ENCODE measurements around the gene GRK4. TPM values are rescaled to one million over a fixed set of nuclear protein-coding genes. Genes with fewer than 3 reads are reported as not detected.
"Not testable (repeated sequence)": the region's sequence is repeated elsewhere in the genome, so short reads cannot be mapped to it uniquely, and the experiment has no call there.

Gene GRK4
- polyA plus RNA-seq, 1 donor: 11.2 TPM

DNA sequence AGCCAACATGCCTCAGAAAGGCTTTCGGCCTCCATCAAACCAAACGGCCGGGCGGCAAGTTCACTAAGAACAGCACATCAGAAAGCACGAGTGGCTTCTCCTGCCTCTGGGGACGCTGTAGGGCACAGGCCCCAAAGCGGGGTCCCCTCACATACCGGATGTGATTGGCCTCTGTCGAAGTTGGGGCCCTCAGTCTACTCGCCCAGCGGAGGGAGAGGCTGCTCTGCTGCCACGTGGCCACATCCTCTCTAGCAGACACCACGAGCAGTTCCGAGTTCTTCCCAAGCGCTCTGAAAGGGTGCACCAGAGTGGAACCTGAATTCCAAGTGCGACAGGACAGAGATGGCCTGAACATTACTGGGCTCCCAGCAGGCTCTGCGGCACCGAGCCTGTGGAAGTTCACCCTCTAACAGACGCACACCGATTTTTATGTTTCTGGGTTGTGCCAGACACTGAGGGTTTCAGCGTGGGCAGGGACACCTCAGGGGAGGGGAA lies 21.3 kb upstream of the GRK4 start:
- no peak for DNase-seq

DNA sequence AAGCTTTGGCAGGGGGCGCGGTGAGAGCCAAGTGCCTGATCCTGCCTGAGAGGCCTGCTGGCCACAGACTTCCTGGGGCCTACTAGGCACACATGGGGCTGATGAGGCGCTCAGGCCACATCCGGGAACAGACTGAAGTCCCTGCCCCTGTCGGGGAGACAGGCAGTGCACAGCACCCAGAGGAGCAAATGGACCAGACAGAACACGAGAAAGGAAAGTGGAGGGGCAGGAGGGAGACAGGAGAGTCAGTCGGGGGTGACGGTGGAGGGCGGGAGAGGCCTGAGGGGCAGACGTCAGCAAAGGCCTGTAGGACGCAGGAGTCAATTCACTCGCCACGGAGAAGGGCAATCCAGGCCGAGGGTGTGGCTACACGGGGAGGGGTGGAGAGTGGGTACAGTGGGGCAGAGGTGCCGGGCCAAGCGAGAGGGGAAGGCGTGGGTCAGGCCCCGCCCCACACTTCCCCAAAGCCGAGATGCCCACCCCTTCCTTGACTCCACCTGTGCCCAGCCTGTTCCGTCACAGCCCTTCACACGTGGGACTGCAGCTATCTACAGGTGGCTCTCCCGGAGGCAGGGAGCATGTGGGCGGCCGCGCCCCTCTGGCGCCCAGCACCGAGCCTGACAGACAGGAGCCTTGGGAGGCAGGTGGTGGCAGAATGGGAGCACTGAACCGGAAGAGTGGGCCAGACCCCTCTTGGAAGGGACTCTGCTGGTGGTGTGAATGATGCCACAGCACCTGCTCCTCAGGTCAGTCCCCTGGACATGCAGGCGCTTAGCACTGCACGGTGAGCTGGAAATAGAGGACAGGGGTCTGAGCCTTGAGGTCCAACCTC lies 20.6 kb upstream of the GRK4 start:
- no peak for DNase-seq

DNA sequence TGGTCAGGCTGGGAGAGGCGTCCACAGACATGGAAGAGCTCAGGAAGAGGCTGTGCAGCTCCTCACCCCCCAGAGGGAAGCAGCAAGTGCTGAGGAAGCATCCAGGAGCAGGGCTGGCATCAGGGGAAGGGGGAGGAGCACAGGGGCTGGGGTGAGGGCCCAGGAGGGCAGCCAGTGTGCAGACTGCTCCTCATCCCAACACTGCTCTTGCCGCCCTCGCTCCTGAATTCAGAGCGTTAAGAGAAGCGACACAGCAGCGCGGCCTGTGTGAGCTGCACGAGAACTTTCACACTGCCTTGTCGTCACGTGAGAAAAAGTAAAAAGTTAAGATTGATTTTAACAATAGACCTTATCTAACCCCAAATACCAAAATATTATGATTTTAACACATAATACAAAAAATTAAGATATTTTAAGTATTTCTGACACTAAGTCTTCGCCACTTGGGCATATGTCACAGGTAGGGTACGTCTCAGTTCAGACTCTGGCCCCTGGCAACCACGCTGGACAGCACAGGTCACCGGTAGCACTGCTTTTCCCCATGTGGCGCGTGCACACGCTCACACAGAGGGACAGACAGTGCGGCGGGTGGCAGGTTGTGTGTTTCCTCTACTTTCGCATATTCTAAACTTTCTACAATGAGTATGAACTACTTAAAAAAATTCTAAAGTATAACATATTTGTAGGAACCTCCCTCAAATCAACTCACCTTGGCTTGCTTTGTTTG lies 19.8 kb upstream of the GRK4 start:
- DNase-seq: no peak

DNA sequence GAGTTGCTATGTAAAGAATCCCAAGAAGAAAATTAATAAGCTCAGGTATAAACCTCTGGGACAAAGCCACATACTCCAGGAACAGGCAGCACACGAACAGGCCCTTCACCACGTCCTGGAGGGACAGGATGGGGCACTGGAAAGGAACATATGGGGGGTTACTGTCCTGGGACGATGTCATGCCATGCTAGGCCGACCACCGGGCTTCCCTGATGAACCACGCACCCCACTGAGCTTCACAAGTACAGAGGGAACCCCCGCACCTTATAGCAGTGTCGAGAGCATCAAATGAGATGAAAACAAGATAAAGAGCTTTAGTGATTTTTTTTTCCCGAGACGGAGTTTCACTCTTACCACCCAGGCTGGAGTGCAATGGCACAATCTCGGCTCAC lies 19.3 kb upstream of the GRK4 start:
- DNase-seq: no peak

DNA sequence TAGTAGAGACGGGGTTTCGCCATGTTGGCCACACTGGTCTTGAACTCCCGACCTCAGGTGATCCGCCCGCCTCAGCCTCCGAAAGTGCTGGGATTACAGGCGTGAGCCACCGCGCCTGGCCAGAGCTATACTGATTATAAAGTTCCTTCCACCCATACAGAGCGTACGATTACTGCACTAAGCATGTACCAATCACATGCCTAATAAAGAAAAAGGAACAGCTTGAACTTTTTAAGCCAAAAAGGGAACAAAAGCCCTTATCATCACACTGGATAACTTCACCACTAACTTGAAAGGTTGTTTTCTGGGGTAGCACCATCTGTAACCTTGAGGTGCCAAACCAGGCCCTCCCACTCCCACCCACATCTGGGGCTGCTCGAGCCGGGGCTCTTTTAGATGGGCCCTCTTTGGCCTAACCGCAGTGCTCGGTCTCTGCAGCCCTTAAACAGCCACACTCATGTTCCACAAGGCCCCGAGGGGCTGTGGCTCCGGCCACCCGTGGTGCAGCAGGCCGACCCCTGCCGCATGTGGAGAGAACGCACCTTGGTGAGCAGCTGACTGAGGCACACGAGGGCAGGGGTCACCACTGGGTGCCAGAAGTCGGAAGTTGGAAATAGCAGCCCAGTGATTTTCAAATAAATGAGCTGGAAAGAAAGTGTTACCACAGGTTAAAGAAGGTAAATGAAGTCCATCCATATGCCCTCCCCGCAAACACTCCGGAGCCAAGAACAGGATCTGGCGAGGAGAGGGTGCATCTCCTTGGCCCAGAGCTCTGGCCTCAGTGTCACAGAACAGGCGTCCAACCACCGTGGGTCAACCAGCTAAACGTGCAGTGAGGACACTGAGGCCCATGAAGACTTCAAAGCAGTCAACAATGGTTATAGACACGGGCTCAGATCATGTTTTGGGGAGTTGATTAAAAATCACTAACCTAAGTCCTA lies 18.5 kb upstream of the GRK4 start:
- DNase-seq: no peak

DNA sequence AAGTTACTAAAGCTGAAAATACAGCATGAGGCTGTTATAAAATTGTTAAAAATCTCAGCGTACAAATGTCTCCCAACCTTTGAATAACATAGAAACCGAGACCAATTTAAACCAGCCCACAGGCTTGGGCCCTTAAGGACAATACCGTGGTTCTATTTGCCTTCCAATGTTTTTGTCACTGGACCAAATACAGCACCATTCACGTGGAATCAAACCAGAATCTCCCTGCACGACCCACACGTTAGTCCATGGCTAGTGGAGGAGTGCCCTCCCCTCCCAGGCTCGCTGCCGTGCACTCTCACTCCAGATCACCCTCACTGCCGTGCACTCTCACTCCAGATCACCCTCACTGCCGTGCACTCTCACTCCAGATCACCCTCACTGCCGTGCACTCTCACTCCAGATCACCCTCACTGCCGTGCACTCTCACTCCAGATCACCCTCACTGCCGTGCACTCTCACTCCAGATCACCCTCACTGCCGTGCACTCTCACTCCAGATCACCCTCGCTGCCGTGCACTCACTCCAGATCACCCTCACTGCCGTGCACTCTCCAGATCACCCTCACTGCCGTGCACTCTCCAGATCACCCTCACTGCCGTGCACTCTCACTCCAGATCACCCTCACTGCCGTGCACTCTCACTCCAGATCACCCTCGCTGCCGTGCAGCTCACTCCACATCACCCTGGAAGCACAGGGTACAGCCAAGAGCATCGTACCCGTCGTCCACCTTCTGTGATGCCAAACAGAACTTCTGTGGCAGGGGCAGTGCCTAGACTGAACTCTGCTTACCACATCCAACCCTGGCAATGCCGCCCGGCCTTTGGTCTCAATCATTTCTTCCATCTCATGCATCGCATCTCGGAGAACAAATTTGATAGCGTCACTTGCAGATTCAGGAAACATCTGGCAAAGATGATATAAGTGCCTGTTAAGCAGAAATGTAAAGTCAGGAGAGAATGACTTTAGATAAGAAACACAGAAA lies 17.5 kb upstream of the GRK4 start:
- not testable (repeated sequence) for DNase-seq

DNA sequence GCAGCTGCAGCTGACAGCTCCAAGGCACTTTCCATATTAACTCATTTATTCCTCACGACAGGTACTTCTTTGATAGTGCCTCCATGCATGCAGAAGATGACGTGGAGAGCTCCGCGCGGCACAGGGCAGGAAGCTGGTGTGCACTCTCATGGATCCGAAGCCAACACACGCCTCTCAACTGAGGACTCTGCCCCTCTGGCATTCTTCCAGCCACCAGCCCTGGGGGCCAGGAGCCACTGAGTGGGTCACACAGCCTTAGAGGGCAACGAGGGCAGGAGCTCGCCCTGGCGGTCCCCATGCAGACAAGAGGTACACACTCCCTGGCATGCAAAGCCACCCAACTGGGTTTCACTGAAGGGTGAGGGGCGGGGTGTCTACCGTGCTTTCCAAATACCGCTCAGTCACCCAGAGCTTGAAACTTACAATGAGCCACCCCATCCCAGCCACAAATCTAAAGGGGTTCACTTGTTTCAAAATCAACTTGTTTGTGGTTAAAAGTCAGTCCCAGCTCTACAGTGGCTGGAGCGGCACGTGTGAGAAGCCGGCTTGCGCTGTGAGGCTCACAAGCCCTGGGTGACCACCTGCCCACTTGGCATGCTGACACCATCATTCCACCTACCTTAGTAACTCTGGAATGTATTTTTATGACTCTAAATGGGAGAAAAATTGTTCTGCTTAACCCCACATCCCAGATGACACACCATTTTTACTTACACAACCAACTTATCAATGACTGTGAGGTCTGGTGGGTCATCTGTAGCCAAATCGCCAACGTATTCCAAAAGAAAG lies 16.4 kb upstream of the GRK4 start:
- no peak for DNase-seq

DNA sequence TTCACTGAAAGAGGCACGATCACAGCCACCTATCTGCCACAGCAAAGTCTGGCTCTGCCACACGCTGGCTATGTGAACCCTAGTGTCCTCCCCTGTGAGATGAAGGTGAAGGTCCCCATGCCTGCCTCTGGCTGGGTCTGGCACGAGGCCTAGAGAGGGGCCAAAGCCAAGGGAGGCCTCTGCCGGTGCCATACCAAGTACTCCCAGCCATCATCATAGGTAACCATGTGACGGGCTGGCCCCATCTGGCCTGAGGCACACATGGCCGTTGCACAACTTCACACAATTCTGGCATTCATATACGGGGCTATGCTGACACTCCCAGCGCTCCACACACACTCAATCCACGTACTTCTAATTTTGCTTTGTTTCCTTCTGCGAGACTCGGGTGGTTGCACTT lies 15.4 kb upstream of the GRK4 start:
- no peak for DNase-seq

DNA sequence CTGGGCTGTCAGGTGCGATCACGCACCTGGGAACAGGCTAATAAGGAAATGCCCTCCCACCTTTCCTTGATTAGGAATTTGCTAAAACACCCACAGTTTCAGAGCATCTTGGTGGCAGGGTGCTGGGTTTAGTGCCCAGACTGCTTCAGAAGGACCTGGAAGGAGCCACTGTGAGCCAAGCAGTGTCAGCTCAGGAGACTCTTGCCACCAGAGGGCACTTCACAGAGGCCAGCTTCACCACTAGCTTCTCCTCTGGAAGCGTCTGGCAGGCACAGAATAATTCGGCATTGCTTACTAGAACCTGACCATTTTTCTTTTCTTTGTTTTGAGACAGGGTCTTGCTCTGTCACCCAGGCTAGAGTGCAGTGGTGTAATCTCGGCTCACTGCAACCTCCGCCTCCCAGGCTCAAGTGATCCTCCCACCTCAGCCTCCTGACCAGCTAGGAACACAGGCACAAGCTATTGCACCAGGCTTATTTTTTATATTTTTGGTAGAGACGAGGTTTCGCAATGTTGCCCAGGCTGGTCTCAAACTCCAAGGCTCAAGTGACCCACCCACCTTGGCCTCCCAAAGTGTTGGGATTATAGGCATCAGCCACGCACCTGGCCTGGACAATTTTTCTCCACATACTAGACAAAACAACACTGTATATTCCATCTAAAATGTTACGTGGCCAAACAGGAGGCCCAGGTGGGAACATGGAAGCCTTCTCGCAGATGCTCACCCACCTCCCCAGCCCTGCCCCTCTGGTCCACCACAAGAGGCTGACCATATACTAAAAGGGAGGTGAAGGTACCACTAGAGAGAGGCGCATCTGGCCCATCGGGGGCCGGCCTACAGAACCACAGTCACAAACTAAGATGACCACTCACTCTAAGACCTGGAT lies 14.2 kb upstream of the GRK4 start:
- no peak for DNase-seq

DNA sequence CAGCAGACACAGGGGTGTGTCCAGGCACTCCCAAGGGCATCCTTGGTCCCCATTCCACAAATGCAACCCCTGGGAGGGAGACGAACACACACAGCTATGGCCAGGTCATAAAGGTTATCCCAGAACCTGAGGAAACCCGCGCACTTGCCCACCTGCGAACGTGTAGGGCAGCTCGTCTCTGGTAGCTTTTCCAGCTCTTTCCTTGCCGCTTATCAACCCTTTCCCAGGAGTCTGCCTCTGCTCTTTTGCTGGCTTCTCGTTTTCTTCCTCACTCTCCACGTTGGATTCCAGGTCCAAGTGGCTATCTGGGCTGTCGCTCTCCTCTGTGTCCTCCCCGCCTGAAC lies 13.6 kb upstream of the GRK4 start:
- no peak for DNase-seq

DNA sequence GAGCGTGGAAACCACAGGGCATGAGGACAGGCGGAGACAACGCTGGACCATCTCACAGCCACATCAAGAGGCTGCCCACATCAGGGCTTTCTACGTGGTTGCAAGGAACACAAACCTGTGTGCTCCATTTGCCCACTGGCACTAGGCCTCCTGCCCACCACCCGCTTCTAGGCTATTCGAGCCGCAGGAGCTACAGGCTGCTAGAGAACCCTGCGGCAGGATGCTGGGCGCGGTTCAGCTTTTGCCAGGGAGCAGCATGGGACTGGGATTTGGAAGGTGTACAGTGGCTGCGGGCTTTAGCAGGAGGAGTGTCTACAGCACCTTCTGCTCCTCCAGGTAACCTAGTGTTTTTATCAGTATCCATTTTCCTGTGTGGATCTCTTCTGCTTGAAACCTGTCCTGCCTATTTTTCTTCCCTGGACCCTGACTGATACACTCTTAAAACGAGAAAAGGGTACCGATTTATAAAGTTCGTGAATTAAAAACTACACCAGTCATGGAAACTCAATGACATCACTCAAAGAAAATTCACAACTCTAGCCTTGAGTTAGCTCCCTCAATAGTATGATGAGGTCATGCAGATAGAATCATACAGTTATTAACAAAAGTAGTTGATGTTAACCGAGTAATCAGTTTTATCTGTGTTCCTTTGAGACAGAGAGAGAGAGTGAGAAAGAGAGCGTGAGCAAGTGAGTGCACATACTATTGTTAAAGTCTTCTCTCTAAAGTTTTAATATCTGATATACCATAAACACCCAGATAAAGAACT lies 13.0 kb upstream of the GRK4 start:
- no peak for DNase-seq

DNA sequence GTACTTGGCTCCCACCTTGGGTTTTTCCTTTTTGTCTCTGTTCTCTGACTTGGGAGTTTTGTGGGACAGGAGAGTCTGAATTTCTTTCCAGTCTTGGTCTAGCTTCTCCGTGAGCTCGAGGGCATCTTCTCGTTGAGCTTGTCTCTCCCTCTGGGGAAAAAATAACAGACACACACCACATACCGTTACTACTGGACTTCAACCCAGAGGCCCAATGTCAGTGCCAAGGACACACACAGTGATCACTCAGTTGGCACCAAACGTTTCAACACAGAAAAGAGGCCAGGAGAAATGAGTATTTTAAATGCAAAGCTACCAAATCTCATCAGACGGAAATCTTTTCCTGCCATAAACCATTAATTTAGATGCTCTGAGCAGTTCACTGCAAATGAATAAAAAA lies 9.9 kb upstream of the GRK4 start:
- DNase-seq: no peak

DNA sequence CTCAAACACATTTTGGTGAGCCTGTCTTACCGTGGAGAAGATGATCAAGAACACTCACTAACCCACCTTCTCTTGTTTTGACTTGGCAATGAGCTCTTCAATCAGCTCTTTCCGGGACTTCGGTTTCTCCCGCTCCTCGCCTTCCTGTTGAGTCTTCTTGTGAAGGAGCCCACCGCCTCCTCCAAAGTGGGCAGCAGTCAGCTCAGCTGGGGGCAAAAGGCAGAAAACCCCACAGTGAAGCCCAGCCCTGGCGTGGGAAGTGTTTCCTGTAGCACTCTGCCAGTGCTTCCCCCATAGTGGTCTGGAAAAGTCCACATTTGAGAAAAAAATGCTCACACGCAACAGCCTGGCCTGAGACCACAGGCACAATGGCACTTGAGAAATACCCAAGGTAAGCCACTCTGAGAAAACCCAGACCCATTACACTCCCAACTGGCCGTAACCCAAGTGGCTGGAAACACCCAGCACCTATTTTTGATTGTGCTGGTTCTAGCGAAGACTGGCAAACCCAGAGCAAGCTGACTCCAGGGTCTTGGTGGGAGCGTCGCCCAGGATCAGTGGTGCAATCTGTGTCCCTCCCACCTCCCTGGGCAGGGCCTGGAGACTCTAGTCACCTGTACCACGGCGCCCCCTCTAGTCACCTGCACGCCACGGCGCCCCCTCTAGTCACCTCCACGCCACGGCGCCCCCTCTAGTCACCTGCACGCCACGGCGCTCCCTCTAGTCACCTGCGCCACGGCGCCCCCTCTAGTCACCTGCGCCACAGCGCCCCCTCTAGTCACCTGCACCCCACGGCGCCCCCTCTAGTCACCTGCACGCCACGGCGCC lies 8.8 kb upstream of the GRK4 start:
- DNase-seq: no peak

DNA sequence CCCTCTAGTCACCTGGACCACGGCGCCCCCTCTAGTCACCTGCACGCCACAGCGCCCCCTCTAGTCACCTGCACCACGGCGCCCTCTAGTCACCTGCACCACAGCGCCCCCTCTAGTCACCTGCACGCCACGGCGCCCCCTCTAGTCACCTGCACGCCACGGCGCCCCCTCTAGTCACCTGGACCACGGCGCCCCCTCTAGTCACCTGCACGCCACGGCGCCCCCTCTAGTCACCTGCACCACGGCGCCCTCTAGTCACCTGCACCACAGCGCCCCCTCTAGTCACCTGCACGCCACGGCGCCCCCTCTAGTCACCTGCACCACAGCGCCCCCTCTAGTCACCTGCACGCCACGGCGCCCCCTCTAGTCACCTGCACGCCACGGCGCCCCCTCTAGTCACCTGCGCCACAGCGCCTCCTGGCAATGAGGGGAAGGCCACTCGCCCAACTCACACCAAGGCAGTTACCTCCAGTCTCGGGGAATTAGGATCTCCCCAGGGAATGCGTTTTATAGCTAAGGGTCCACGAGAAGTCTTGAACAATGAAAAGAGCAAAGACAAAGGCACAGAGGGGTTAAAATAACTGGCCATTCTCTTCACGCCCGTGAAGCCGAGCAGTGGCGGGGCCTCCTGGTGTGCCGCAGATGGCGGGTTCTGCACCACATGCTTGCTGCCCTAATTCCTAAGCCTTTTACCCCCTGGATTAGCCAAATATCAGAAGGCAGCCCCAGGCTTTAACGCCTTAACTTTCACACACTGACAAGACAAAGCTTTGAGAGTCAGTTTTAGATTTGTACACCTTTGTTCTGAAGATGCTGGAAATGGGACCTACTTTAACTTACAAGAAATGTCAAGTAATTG lies 8.0 kb upstream of the GRK4 start:
- not testable (repeated sequence) for DNase-seq

DNA sequence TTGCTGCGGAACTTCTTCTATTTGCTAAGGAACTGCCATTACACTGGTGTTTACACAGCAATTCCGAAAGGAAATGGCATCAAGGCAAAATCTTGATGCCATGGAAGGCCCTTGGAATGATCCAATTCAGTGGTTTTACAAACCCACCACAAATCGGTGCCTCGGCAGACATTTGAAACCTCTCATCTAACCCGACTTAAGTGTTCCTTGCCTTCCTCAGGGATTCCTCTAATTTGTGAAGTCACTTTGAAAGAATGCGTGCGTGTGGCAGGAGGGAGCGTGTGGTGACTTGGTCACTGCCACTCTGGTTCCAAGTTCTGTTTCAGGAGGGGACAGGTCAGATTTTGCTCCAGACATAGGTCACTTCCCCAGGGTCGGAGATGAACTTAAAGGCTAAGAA lies 4.9 kb upstream of the GRK4 start:
- DNase-seq: no peak

DNA sequence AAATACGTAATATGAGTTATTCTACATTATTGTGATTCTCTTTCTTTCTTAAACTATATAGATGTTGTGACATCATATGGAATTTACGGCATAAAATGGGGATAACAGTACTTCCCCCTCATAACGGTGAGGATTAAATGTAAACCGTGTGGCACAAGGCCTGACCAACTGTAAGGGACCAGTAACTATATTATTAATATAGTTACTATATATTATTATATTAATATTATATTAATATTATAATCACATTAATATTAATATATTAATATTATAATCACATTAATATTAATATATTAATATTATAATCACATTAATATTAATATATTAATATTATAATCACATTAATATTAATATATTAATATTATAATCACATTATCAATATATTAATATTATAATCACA lies 2.9 kb upstream of the GRK4 start:
- DNase-seq: not testable (repeated sequence)

DNA sequence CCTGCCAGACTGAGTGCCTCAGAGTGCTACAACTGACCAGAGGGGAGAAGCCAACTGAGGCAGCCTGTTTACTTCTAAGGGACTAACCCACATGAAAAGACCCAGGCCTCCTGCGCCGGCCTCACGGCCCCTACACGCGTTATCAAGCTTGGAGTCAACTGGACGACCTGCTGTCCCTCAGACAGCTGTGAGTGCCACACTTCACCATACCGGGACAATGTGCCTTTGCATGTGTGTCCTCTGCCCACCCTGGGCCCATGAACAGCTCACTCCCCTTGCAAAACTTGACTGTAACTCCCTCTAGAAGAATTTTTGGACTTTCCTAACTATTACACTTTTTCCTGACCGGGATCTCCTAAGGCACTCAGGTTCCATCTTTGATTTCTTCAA lies 2.0 kb upstream of the GRK4 start:
- DNase-seq: no peak

Measured in hindlimb muscle (tissue), 1 donor.